ENCODE results near the gene SECISBP2. TPM values are rescaled to one million over a fixed set of nuclear protein-coding genes. Genes with fewer than 3 reads are reported as not detected.

SECISBP2 gene
- total and polyA plus RNA-seq, 5 experiments from 2014 or later, result 19.6 to 112 (median 27.9) TPM

GRCh38 chr9:89362647-89363310 lies 44.5 kb downstream of the SECISBP2 start:
- DNase-seq (no peak), ATAC-seq (no peak)
- peak overlapping the region in 3 of 10 donors; percentile 22 to 79 (median 55) for H3K27ac Mint-ChIP-seq
- H3K36me3 Mint-ChIP-seq, result peaks cover 0 to 46% (median 18%) of the 10 kb centered on the region in 3 donors
- POLR2A ChIA-PET, result interaction anchor here (1.9 kb wide), 1 partner anchor 12 kb away, joined by 6 read pairs; no protein-coding TSS in a partner anchor
- H3K4me3 Mint-ChIP-seq, result no peak overlapping the region
- H3K9me3 Mint-ChIP-seq, result no peaks in the 10 kb centered on the region
- H3K27me3 Mint-ChIP-seq, result no peaks in the 10 kb centered on the region
- H3K4me1 Mint-ChIP-seq, result peaks cover 7 to 20% (median 16%) of the 10 kb centered on the region in 4 donors

DNA sequence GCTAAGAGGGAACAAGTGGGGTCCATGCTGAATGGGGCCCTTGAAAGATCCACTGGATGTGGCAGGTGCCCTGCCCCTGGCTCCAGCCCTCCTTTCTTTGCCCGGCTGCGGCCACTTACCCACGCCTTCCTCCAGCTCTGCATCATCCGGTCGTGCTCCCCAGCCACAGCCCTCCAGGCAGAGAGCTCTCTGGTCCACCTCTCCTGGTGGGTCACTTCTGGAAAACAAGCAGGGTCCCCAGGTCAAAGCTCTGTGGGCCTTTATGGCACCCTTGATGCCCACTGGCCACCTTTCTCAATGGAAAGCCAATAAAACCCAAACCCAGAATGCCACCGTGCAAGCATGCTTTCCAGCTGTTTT lies 45.0 kb downstream of the SECISBP2 start:
- no peaks in the 10 kb centered on the region for H3K27me3 Mint-ChIP-seq
- peak overlapping the region in 6 of 10 donors; percentile 19 to 90 (median 30) for H3K27ac Mint-ChIP-seq
- POLR2A ChIA-PET, result interaction anchor here (1.9 kb wide), 1 partner anchor 12 kb away, joined by 6 read pairs; no protein-coding TSS in a partner anchor
- peaks cover 0 to 41% (median 18%) of the 10 kb centered on the region in 3 donors for H3K36me3 Mint-ChIP-seq
- ATAC-seq, result no peak
- no peak for DNase-seq
- peaks cover 7 to 23% (median 17%) of the 10 kb centered on the region in 4 donors for H3K4me1 Mint-ChIP-seq
- H3K9me3 Mint-ChIP-seq, result peaks cover 0 to 2% (median 0%) of the 10 kb centered on the region in 9 donors
- H3K4me3 Mint-ChIP-seq, result no peak overlapping the region

GRCh38 chr9:89363921-89364665 lies 45.8 kb downstream of the SECISBP2 start:
- Mint-ChIP-seq H3K9me3 (peaks cover 0 to 2% (median 0%) of the 10 kb centered on the region in 9 donors), H3K4me3 (peak overlapping the region in 1 of 10 donors; percentile 36), H3K27ac (peak overlapping the region in 6 of 10 donors; percentile 27 to 82 (median 62)), H3K27me3 (no peaks in the 10 kb centered on the region), H3K4me1 (peaks cover 7 to 25% (median 20%) of the 10 kb centered on the region in 4 donors), H3K36me3 (peaks cover 0 to 33% (median 14%) of the 10 kb centered on the region in 3 donors)
- POLR2A ChIA-PET, result interaction anchor here (1.9 kb wide), 1 partner anchor 11 kb away, joined by 6 read pairs; no protein-coding TSS in a partner anchor
- no peak for DNase-seq
- no peak for ATAC-seq

DNA sequence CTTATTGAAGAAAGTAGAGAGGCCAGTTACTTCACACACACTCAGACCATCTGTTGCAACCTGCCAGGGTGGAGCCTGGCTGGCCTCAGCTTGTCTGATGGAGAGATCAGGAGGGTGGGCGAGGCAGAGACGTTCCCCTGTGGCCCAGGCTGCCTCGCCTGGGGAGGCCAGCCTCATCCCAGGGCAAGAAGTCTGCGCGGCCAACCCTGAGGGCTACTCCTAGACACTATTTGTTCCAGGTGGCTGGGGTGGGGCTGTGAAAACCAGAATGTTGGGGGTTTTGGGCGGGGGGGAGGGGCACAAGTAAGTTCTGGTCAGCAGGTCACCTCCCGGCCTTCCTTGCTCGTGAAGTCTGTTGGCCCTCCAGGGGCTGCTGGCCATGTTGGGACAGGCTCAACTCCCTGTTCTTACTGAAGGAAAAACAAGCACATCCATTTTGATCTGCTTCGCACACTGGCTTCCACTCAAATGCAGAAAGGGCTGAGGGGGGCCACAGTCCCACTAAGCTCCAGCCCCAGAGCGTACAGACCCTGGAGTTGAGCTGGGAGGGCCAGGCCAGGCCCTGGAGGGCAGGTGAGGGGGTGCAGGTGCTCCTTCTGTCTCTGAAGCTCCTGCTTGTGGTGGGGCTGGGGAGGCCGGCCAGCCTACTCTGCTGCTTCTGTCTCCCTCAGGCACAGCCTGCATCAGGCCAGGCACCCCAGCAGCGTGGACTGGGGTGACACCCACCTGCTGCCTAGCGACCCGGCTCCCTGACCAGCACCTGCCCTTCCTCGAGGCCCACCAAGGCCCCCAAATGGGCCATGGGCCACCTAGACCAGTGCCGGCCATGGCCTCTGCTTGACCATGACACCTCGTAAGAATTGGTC lies 46.6 kb downstream of the SECISBP2 start:
- POLR2A ChIA-PET, result interaction anchor here (1.0 to 1.9 kb wide), 3 partner anchors 10 to 34 kb away, joined by 3 to 6 read pairs (median 4); no protein-coding TSS in a partner anchor
- peak overlapping the region in 6 of 10 donors; percentile 2 to 82 (median 62) for H3K27ac Mint-ChIP-seq

GRCh38 chr9:89365532-89365912 lies 47.2 kb downstream of the SECISBP2 start:
- H3K4me1 Mint-ChIP-seq, result peaks cover 4 to 25% (median 18%) of the 10 kb centered on the region in 4 donors
- H3K36me3 Mint-ChIP-seq, result peaks cover 0 to 19% (median 11%) of the 10 kb centered on the region in 3 donors
- H3K4me3 Mint-ChIP-seq, result no peak overlapping the region
- H3K27me3 Mint-ChIP-seq, result no peaks in the 10 kb centered on the region
- H3K9me3 Mint-ChIP-seq, result peaks cover 0 to 2% (median 0%) of the 10 kb centered on the region in 9 donors
- ATAC-seq (no peak), DNase-seq (no peak)
- POLR2A ChIA-PET, result interaction anchor here (1.0 kb wide), 2 partner anchors 15 to 34 kb away, joined by 3 to 4 read pairs; no protein-coding TSS in a partner anchor
- peak overlapping the region in 8 of 10 donors; percentile 2 to 79 (median 52) for H3K27ac Mint-ChIP-seq

More for the DNA sequence above, 46.6 kb downstream of the SECISBP2 start:
- peaks cover 6 to 25% (median 19%) of the 10 kb centered on the region in 4 donors for H3K4me1 Mint-ChIP-seq
- H3K9me3 Mint-ChIP-seq, result peaks cover 0 to 2% (median 0%) of the 10 kb centered on the region in 9 donors
- H3K27me3 Mint-ChIP-seq, result no peaks in the 10 kb centered on the region
- H3K4me3 Mint-ChIP-seq, result peak overlapping the region in 1 of 10 donors; percentile 36
- peaks cover 0 to 25% (median 13%) of the 10 kb centered on the region in 3 donors for H3K36me3 Mint-ChIP-seq
- ATAC-seq (no peak), DNase-seq (no peak)

GRCh38 chr9:89366711-89367110 lies 48.4 kb downstream of the SECISBP2 start:
- Mint-ChIP-seq H3K9me3 (peaks cover 0 to 2% (median 0%) of the 10 kb centered on the region in 9 donors), H3K4me3 (no peak overlapping the region), H3K36me3 (peaks cover 0 to 7% (median under 1%) of the 10 kb centered on the region in 3 donors), H3K4me1 (peaks cover 4 to 23% (median 13%) of the 10 kb centered on the region in 4 donors), H3K27me3 (no peaks in the 10 kb centered on the region), H3K27ac (peak overlapping the region in 8 of 10 donors; percentile 24 to 70 (median 44))
- POLR2A ChIA-PET, result no interaction called here
- DNase-seq (peak in 1 of 10 donors; percentile 15), ATAC-seq (no peak)

DNA sequence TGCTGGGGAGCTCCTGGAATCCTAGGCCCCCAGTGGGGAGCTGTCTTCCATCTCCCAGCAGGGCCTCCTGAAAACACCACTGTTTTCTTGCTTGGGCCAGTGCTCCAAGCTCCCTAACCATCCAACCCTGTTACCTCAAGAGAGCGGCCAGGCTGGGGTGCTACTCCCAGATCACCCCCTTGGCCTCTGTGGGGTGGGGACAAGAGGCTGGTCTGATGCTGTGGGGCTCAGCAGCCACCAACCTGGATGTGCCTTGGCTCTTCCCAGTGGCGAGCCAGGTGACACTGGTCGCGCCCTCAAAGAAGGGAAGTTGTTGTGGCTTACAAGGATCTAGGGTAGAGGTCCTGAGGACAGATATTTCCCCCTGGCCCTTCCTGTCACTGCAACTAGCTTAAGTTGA lies 49.0 kb downstream of the SECISBP2 start:
- peaks cover 0 to 2% (median 0%) of the 10 kb centered on the region in 9 donors for H3K9me3 Mint-ChIP-seq
- peaks cover 6 to 22% (median 13%) of the 10 kb centered on the region in 4 donors for H3K4me1 Mint-ChIP-seq
- ATAC-seq (no peak), DNase-seq (peak in 1 of 10 donors; percentile 34)
- H3K27ac Mint-ChIP-seq, result peak overlapping the region in 4 of 10 donors; percentile 53 to 72 (median 61)
- H3K36me3 Mint-ChIP-seq, result peaks cover 0 to 1% (median 0%) of the 10 kb centered on the region in 3 donors
- POLR2A ChIA-PET, result interaction anchor here (0.6 kb wide), 1 partner anchor 32 kb away, joined by 3 read pairs; no protein-coding TSS in a partner anchor
- H3K27me3 Mint-ChIP-seq, result no peaks in the 10 kb centered on the region
- H3K4me3 Mint-ChIP-seq, result no peak overlapping the region

GRCh38 chr9:89367726-89368437 lies 49.6 kb downstream of the SECISBP2 start:
- Mint-ChIP-seq H3K4me3 (peak overlapping the region in 1 of 10 donors; percentile 28), H3K27ac (peak overlapping the region in 8 of 10 donors; percentile 41 to 87 (median 72)), H3K4me1 (peaks cover 7 to 28% (median 14%) of the 10 kb centered on the region in 4 donors), H3K36me3 (no peaks in the 10 kb centered on the region), H3K27me3 (no peaks in the 10 kb centered on the region), H3K9me3 (peaks cover 0 to 2% (median 0%) of the 10 kb centered on the region in 9 donors)
- ATAC-seq, result no peak
- DNase-seq, result peak in 1 of 10 donors; percentile 60
- POLR2A ChIA-PET, result interaction anchor here (0.6 kb wide), 1 partner anchor 32 kb away, joined by 3 read pairs; no protein-coding TSS in a partner anchor

GRCh38 chr9:89368550-89368949 lies 50.2 kb downstream of the SECISBP2 start:
- H3K27me3 Mint-ChIP-seq, result no peaks in the 10 kb centered on the region
- peak overlapping the region in 7 of 10 donors; percentile 52 to 87 (median 71) for H3K27ac Mint-ChIP-seq
- ATAC-seq (no peak), DNase-seq (peak in 1 of 10 donors; percentile 46)
- POLR2A ChIA-PET, result interaction anchor here (1.1 kb wide), 1 partner anchor 9 kb away, joined by 4 read pairs; no protein-coding TSS in a partner anchor
- H3K9me3 Mint-ChIP-seq, result peaks cover 0 to 2% (median 0%) of the 10 kb centered on the region in 9 donors
- peak overlapping the region in 1 of 10 donors; percentile 7 for H3K4me3 Mint-ChIP-seq
- peaks cover 10 to 34% (median 20%) of the 10 kb centered on the region in 4 donors for H3K4me1 Mint-ChIP-seq
- no peaks in the 10 kb centered on the region for H3K36me3 Mint-ChIP-seq

DNA sequence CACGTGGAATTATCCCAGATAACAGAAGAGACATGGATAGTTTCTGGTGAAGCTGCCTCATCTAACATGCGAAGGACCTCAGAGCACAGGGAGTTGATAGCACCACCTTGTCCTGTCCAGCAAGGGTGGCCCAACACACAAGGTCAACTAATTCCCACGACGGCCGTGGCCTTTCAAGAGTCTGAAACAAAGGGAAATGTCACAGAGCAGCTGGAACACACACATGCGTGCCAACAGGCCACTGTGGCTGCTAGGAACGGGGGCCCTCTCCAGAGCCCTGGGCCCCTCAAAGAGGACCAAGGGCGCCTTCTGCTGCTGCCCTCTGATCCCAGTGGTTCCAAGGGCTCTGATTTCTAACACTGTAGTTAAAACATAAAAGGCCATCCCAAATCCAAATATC lies 50.7 kb downstream of the SECISBP2 start:
- no peaks in the 10 kb centered on the region for H3K27me3 Mint-ChIP-seq
- H3K4me3 Mint-ChIP-seq, result peak overlapping the region in 1 of 10 donors; percentile 7
- peaks cover 0 to 2% (median 0%) of the 10 kb centered on the region in 9 donors for H3K9me3 Mint-ChIP-seq
- no peak for ATAC-seq
- POLR2A ChIA-PET, result interaction anchor here (0.9 to 1.1 kb wide), 2 partner anchors 9 to 40 kb away, joined by 3 to 4 read pairs; no protein-coding TSS in a partner anchor
- H3K27ac Mint-ChIP-seq, result peak overlapping the region in 4 of 10 donors; percentile 25 to 85 (median 63)
- peaks cover 12 to 37% (median 24%) of the 10 kb centered on the region in 4 donors for H3K4me1 Mint-ChIP-seq
- peak in 1 of 10 donors; percentile 11 for DNase-seq
- H3K36me3 Mint-ChIP-seq, result no peaks in the 10 kb centered on the region

DNA sequence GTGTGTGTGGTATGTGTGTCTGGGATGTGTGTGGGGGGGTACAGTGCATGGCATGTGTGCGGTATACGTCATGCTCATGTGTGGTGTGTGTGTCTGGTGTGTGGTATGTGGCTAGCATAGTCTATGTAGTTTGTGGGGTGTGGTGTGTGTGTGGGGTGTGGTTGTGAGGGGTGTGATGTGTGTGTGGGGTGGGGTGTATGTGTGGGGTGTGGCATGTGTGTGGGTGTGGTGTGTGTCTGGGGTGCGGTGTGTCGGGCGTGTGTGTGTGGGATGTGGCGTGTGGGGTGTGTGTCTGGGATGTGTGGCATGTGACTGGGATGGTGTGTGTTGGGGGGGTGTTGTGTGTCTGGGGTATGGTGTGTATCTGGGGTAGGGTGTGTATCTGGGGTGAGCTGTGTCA lies 52.3 kb downstream of the SECISBP2 start:
- H3K4me3 Mint-ChIP-seq, result no peak overlapping the region
- ATAC-seq (no peak), DNase-seq (no peak)
- POLR2A ChIA-PET, result no interaction called here
- no peak overlapping the region for H3K27ac Mint-ChIP-seq
- H3K27me3 Mint-ChIP-seq, result no peaks in the 10 kb centered on the region
- no peaks in the 10 kb centered on the region for H3K36me3 Mint-ChIP-seq
- H3K9me3 Mint-ChIP-seq, result peaks cover 0 to 2% (median 0%) of the 10 kb centered on the region in 9 donors
- peaks cover 17 to 44% (median 35%) of the 10 kb centered on the region in 4 donors for H3K4me1 Mint-ChIP-seq

All from naive thymus-derived CD8-positive, alpha-beta T cell (primary cell).